CD4-positive, alpha-beta T cell treated with Interleukin-10 for 1 hour (primary cell): ENCODE results near the gene SAPCD1.
"Not testable (repeated sequence)": the region's sequence is repeated elsewhere in the genome, so short reads cannot be mapped to it uniquely, and the experiment has no call there.

ENCODE experiments used
- DNase-seq: peaks from one replicate; pipeline ENCODE4 v3.0.0-alpha.2; 2020

Gene SAPCD1

DNA sequence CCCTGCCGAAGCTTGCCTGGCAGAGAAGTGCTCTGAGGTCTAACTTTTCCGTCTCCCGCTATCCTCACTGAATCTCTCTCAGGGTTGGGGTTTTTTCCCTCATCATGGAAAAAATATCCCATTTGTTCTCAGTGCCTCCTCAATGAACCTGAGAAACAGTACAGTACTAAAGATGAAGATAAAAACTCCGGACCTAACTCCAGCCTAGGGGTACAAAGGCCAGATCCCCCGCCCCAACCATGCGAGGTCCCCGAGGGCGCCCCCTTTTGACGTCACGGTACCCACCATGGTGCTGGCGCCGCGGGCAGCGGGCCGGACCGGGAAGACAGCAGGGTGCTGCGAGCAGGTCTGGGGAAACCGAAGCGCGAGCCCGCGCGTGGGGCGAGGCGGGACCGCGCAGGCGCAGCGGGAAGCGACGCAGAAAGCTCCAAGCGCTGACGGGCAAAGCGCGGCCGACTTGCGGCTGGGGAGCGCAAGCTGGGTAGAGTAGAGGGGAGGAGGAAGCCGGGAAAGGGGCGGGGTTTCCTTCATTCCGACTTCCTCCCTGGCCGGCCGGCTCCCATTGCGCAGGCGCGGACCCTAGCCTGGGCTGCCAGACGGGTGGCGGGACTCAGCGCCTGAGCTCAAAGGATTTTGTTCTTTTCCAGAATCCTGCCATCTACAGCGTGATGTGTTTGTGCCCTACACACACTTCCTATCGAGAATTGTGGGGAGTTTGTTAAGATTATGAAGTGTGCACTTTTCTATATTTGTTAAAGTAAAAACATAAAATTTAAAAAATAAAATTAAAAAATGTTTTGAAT lies 44.2 kb downstream of the SAPCD1 start, which contains the start of gene LSM2:
TSS of gene LSM2 (minus strand) at position 497 of the 803 bp plus-strand sequence. CDS start at position 288, 209 bp downstream.
- DNase-seq, result peak; percentile 97

GRCh38 chr6:31808599-31808998 lies 46.1 kb downstream of the SAPCD1 start:
- DNase-seq, result not testable (repeated sequence)

- no peak for DNase-seq
These were observed 49.2 kb downstream of the SAPCD1 start for GRCh38 chr6:31811645-31812044.

DNA sequence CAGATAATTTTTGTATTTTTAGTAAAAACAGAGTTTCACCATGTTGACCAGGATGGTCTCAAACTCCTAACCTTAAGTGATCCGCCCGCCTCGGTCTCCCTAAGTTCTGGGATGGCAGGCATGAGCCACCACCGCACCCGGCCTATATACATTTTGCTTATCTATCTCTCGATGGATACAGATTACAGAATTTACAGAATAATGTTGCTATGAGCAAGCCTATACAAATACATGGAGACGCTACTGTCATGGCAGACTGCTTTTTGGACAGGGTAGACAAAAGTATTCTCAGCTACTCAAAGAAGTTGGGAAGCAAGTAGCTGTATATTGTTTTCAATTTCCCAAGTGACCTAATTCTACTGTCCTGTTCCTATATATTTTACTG lies 51.0 kb downstream of the SAPCD1 start:
- no peak for DNase-seq
